Peyer's patch (tissue), 4 donors: ENCODE results near the gene TSHZ1.

ENCODE experiments used
- CTCF ChIP-seq, 6 experiments: fragments of 450-650 bp in 4 of 6; fragments of 200-600 bp in 2 of 6; sonication (generic) in 1 of 6; IDR thresholded peaks; one replicate each; pipeline ENCODE4 v1.5.1; 2017 to 2019; ENCODE audit warnings: antibody characterized with exemption in 6 of 6, mild to moderate bottlenecking in 3 of 6, moderate library complexity in 1 of 6
- POLR2A ChIP-seq, 2 donors: fragments of 450-650 bp; IDR thresholded peaks; one replicate each; pipeline ENCODE4 v1.5.1; 2017; ENCODE audit warnings: antibody characterized with exemption in 2 of 2, mild to moderate bottlenecking in 2 of 2, moderate library complexity in 2 of 2

DNA sequence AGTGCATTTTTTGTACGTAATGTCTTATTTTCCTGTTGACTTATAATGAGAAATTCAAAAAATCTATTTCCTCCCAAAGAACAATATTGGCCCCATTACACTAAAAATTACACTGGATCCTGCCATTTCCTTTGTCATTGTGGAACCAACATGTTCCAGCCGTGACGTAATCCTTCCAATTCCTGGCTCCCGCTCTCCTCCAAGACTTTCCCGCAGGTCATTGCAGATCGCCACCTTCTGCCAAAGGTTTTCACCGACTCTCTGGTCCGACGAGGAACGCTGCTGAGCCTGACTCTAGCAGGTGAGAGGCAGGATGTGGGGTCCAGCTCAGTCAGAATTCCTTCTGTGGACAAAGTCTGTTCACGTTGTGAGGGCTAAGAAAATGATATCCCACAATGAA lies 39.7 kb upstream of the TSHZ1 start:
- TF ChIP-seq CTCF (IDR thresholded peaks at IDR 0.05) (no peak), POLR2A (IDR thresholded peaks at IDR 0.05) (no peak)
